NCI-H2081 (cell line): Measurements from ENCODE around the gene WASHC4.
A peak's percentile ranks its signal among the peaks of the same experiment; 100 is the strongest.
"Not testable (repeated sequence)": the region's sequence is repeated elsewhere in the genome, so short reads cannot be mapped to it uniquely, and the experiment has no call there.

Experiments used
- DNase-seq, 2 experiments: peaks; one replicate each; lab custom pipeline; 2025; lab: John Stamatoyannopoulos, UW

WASHC4 gene

GRCh38 chr12:105167346-105167745, 59.8 kb downstream of the WASHC4 start:
- DNase-seq, result no peak

DNA sequence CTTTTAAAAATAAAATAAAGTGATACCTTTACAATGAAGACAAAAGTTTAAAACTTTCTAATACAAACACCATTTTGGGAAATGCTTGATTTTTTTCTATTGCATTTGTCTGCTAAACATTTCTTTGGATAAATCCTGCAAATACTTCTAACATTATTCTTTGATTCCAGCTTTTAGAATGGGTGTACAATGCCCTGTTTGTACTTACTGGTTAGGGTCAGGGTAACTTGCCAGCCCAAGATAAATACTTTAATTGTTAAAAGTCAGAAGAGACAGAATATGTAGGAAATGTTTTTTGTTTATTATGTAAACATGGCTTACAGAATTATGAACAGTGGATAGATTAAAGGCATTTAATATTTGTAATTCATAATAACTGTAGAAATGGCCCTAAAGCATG, 60.5 kb downstream of the WASHC4 start:
- DNase-seq, result no peak

DNA sequence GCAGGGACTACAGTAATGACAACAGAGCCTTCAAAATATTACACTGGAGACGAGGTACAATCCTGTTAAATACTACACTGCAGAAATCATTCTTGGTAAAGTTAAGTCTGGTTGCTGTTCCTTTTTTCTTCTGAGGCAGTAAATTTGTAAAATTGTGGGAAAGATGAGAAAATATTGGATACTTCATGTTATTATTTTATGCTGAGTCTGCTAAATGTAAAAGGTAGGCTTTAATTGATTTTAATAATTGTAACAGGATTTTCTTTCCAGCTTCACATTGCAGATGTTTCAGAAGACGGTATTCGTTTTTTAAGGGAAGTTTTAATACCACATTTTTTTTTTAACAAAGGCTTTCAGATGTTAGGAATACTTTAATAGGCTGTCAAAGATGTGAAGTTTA, 62.6 kb downstream of the WASHC4 start:
- no peak for DNase-seq

GRCh38 chr12:105171691-105172436, 64.3 kb downstream of the WASHC4 start:
- no peak for DNase-seq

DNA sequence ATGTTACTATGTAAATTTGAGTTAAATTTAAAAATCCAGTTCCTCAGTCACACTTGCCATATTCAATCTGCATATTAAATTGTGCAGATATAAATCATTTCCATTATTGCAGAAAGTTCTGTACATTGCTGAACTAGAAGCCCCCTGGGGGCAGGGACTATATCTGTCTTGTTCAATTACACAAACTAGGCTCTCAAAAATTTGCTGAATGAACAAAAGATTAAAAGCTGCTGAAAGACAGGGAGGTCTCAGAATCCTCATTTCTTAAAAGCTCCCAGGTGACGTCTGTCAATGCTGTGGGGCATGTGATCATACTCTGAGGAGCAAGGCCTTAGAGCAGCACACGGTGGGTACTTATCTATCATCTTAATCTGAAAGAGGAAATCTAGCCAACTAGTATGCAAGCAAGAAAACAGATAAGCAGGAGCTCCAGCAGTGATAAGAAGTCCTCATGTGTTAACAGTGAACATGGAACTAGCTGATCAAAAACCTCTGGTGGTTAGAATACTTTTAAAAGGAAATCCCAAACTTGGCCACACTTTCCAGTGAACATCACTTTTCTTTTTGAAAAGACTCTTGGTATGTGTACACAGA, 68.0 kb downstream of the WASHC4 start:
- no peak for DNase-seq

DNA sequence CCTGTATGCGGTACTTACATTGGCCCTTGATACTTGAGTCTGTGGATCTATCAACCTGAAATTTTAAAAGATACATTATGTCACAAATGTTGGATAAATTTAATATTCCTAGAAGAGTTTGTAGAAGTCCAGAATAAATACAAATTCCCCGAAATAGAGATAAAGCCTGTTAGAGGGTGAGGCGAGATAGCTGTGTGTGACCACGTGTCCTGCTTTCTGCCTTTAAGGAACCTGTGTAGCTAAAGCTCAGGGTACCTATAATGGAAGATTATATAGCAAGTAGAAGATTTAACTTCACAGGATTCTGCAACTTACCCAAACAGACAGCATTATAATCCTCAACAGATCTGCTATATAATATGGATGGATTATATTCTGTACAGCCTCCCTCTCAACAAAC, 69.7 kb downstream of the WASHC4 start:
- DNase-seq, result no peak

GRCh38 chr12:105179114-105179513, 71.6 kb downstream of the WASHC4 start:
- DNase-seq, result not testable (repeated sequence)

- not testable (repeated sequence) for DNase-seq
These were observed 75.9 kb downstream of the WASHC4 start for GRCh38 chr12:105183406-105183805.

GRCh38 chr12:105183976-105184375, 76.4 kb downstream of the WASHC4 start:
- not testable (repeated sequence) for DNase-seq

GRCh38 chr12:105189293-105189692, 81.8 kb downstream of the WASHC4 start:
- no peak for DNase-seq

DNA sequence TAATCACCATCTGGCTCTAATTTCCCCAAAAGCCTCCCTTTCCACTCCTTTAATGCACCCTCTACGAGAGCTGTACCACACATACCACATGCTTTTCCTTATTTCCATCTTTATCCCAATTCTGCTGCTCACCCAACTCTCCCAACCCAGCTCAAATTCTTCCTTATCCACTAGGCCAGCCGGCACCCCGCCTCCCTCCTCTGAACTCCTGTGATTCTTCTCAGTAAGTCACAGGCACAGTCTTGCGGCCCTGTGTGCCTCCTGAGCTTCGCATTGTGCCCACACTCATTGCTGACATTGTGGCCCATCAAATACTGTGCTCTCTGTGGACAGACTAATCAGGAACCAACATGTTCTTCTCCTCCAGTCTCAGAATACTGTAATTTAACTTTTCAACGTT, 83.0 kb downstream of the WASHC4 start:
- DNase-seq, result no peak

DNA sequence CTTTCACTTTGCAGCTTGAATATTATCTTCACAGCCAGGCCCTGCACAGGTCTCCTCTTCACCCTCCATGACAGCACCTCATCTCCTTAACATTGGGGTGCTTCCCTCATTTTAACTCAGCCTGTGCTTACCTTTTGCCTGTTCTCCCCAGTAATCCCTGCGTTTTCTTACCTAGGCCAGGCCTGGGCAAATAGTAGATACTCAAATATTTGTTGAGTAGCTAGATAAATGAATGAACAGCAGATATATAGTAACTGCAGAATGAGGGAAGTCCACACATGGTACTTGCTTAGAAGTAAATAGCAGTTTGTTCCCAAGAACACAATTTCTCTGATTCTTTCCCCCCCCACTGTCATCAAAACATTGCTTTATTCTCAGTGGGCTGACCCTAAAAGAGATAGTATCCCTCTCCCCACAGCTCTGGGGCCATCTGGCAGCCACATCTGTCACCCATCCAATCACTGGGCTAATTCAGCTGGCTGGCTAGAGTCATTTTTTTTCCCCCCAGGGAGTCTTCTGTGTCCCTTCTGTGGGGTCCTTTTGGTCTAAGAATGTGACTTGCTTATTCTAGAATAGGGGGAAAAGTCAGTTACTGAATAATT, 85.2 kb downstream of the WASHC4 start:
- no peak for DNase-seq

DNA sequence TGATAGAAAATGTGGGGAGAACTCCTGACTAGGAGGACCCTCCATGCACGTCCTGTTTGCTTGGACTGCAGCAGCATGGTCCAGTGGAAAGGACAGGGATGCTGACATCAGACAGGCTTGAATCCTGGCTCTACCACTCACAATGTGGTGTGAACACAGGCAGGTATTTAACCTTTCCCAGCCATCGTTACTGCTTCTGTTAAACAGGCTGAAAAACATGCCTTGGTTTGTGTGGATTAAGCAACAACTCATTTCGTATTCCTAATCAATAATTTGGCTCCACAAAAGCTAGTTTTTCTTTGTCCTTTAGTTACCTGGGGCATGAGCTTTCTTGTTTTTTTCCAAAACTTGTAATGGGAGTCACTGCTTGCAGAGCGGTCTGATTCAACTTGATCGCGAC, 87.4 kb downstream of the WASHC4 start:
- no peak for DNase-seq

DNA sequence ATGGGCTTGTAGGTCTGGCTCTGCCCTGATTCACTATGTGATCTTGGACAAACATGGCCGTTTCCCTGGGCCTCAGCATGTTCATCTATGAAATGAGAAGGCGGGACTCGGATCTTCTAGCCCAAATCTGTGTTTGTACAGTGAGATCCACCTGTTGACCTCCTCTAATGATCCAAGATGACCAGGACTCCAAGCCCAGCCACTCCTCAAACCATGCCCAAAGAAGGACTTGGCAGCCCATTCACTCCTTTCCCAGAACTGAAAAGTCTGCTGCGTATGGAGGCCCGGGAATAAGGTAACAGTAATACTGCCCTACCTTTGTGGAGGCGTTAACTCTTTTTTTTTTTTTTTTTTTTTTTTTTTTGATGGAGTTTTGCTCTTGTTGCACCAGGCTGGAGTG, 88.6 kb downstream of the WASHC4 start:
- DNase-seq, result no peak

DNA sequence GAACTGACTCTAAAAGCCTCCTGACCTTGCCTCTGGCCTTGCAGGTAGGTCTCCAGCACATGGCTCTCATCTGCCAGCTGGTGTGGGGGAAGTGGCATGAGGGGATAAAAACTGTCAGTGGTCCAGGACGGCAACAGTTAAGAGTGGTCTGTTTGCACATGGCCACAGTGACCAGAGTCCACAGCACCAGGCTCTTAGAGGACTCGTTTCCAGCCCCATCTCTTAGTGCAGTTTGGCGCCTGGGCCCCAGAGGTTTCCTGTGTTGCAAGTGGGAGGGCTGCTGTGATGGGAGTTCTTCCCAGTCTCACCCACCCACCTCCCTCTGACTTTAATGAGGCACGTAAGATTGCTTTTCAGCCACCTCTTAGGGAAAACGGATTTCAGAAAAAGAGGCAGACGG, 91.4 kb downstream of the WASHC4 start:
- no peak for DNase-seq

DNA sequence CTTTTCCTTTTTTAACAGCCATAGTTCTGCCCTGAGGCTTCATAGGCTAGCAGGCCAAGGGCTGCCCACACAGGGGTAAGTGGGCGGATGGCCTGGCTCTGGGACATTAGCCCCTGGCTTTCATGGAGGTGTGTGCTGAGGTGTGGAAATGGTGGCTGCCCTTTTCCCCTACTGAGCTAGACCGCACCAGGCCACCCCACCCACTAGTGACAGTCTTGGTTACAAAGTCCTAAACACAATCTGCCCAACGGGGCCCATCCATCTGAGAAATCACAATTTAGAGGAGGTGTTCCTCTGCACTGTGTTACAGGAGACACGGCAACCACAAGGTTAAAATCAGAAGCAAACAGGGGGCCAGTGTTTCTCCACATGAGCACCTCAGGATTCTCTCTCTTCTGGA, 92.9 kb downstream of the WASHC4 start:
- no peak for DNase-seq

GRCh38 chr12:105201299-105201698, 93.8 kb downstream of the WASHC4 start:
- DNase-seq, result no peak

DNA sequence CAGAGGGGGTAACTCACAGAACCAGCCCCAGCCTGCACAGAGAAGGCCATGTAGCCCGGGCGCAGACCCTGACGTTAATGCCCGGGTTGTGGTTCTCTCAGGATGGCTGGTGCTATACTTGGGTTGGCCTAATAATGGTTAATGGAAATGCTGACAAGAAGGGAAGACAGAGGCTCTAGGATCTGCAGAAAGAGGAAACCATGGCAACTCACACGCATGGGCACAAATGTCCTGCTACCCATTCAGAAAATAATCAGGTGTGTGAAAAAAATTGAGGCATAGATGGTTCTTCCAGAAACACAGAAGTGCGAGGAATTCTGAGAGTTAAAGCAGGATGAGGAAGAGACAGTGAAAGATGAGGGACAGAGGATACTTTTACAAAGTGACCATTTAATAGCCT, 94.7 kb downstream of the WASHC4 start:
- DNase-seq, result no peak

DNA sequence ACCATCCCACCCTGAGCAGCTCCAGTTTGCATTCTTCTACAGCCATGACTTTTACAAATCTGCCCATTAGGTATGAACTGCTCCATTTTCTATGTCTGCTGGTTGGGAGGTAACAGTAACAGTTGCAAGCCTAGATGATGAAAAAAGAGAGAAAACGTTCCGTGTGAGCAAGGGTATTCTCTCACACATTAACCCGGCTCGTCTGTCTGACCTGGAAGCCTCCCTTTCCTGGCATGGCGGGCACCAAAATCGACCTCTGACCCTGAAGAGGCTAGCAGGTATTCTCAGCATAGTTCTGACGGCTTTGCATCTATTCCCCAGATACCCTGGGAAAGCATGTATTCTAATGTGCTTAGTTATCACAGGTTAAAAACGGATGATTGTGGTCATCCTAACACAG, 96.6 kb downstream of the WASHC4 start:
- DNase-seq, result no peak

- DNase-seq, result no peak
These were observed 97.4 kb downstream of the WASHC4 start for GRCh38 chr12:105204916-105205315.

- DNase-seq, result peak in 1 of 2 experiments; percentile 55
These were observed 98.0 kb downstream of the WASHC4 start for GRCh38 chr12:105205322-105206048.

DNA sequence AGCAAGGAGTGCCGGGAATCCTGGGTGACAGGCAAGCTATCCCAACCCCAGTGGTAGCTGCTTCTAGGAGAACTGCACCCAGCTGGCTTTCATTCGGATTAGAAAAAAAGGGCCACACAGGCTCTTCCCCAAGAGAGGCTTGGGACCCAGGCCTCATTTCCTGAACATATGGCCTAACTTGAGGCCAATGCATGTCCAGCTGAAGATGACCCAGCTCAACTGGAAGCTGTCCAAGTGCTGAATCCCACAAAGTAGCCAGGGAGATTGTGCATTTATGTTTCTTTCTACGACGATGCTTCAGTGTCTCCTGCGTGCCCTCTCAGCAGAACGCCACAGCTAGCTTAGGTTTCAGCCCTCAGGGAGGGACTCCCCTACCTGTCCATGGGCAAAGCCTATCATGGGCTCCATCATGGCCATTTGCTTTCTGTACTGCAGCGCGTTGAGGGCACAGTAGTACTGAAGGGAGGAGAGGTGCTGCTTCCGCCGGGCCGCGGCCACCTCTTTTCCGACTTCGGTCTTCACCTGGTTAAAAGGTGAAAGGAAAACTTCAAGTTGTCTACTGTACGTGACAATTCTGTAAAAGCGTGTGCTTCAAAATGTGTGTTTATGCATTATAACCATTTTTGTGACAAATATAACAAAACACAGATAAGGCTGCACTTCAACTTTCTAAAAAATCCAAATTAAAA, 99.3 kb downstream of the WASHC4 start:
- no peak for DNase-seq
